Fibroblast of gingiva (primary cell): ENCODE measurements around the gene CYCS.
"Not testable (repeated sequence)": the region's sequence is repeated elsewhere in the genome, so short reads cannot be mapped to it uniquely, and the experiment has no call there.

Experiments
- DNase-seq: peaks from one replicate; pipeline ENCODE4 v3.0.0-alpha.2; 2011; ENCODE audit warnings: low read depth

Gene CYCS

GRCh38 chr7:25118048-25118753 is 6.9 kb downstream of the CYCS start:
- DNase-seq = no peak

GRCh38 chr7:25117226-25118047 is 7.6 kb downstream of the CYCS start:
- DNase-seq = no peak

- DNase-seq = no peak
These were observed 8.4 kb downstream of the CYCS start for GRCh38 chr7:25116621-25117020.

GRCh38 chr7:25110514-25110913 is 14.5 kb downstream of the CYCS start:
- DNase-seq = not testable (repeated sequence)

GRCh38 chr7:25109276-25109675 is 15.8 kb downstream of the CYCS start:
- DNase-seq = no peak

- no peak for DNase-seq
These were observed 19.1 kb downstream of the CYCS start for GRCh38 chr7:25105911-25106310.

GRCh38 chr7:25103773-25104172 is 21.3 kb downstream of the CYCS start:
- no peak for DNase-seq

GRCh38 chr7:25101817-25102216 is 23.2 kb downstream of the CYCS start:
- no peak for DNase-seq

- peak; percentile 67 for DNase-seq
These were observed 26.7 kb downstream of the CYCS start for GRCh38 chr7:25098096-25099046.

- DNase-seq = no peak
These were observed 29.3 kb downstream of the CYCS start for GRCh38 chr7:25095516-25096345.

- peak; percentile 57 for DNase-seq
These were observed 31.7 kb downstream of the CYCS start for GRCh38 chr7:25093268-25093826.

- no peak for DNase-seq
These were observed 33.3 kb downstream of the CYCS start for GRCh38 chr7:25091779-25092178.

GRCh38 chr7:25091176-25091575 is 33.9 kb downstream of the CYCS start:
- no peak for DNase-seq

GRCh38 chr7:25090374-25090773 is 34.7 kb downstream of the CYCS start:
- no peak for DNase-seq

- no peak for DNase-seq
These were observed 37.2 kb downstream of the CYCS start for GRCh38 chr7:25087855-25088254.

- no peak for DNase-seq
These were observed 40.2 kb downstream of the CYCS start for GRCh38 chr7:25084821-25085220.

- DNase-seq = no peak
These were observed 41.9 kb downstream of the CYCS start for GRCh38 chr7:25083201-25083600.

GRCh38 chr7:25082041-25082440 is 43.0 kb downstream of the CYCS start:
- DNase-seq = not testable (repeated sequence)

- no peak for DNase-seq
These were observed 48.0 kb downstream of the CYCS start for GRCh38 chr7:25077096-25077495.

- no peak for DNase-seq
These were observed 49.6 kb downstream of the CYCS start for GRCh38 chr7:25075459-25075858.

GRCh38 chr7:25073451-25073850 is 51.6 kb downstream of the CYCS start:
- DNase-seq = peak; percentile 72
